Stimulated activated effector memory CD8-positive, alpha-beta T cell treated with anti-CD3 and anti-CD28 coated beads, Interleukin-12 subunit alpha, Interleukin-12 subunit beta, amount 100 ng/mL, for 72 hours (primary cell): Measurements from ENCODE around the gene PJA1.

ENCODE experiments used
- ATAC-seq: fragments of 150-1000 bp; cut with Tn5 transposase; 2 replicates; pipeline ENCODE4 v1.10.0; 2021
- DNase-seq, 2 donors: peaks; one replicate each; pipeline ENCODE4 v3.0.0; 2021 to 2022; ENCODE audit warnings: low spot score in 2 of 2
- H3K27ac Mint-ChIP-seq: one replicate; pipeline ENCODE4 v1.8.0; 2022; ENCODE audit warnings: mild to moderate bottlenecking, mixed read lengths
- H3K36me3 Mint-ChIP-seq: one replicate; pipeline ENCODE4 v1.8.0; 2022; ENCODE audit warnings: mild to moderate bottlenecking, mixed read lengths
- H3K4me1 Mint-ChIP-seq: one replicate; pipeline ENCODE4 v1.8.0; 2022; ENCODE audit warnings: mixed read lengths
- H3K4me3 Mint-ChIP-seq: one replicate; pipeline ENCODE4 v1.8.0; 2022; ENCODE audit warnings: mild to moderate bottlenecking, mixed read lengths
- H3K9me3 Mint-ChIP-seq: one replicate; pipeline ENCODE4 v1.8.0; 2022; ENCODE audit warnings: mixed read lengths

The PJA1 gene, protein sequence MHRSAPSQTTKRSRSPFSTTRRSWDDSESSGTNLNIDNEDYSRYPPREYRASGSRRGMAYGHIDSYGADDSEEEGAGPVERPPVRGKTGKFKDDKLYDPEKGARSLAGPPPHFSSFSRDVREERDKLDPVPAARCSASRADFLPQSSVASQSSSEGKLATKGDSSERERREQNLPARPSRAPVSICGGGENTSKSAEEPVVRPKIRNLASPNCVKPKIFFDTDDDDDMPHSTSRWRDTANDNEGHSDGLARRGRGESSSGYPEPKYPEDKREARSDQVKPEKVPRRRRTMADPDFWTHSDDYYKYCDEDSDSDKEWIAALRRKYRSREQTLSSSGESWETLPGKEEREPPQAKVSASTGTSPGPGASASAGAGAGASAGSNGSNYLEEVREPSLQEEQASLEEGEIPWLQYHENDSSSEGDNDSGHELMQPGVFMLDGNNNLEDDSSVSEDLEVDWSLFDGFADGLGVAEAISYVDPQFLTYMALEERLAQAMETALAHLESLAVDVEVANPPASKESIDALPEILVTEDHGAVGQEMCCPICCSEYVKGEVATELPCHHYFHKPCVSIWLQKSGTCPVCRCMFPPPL

DNA sequence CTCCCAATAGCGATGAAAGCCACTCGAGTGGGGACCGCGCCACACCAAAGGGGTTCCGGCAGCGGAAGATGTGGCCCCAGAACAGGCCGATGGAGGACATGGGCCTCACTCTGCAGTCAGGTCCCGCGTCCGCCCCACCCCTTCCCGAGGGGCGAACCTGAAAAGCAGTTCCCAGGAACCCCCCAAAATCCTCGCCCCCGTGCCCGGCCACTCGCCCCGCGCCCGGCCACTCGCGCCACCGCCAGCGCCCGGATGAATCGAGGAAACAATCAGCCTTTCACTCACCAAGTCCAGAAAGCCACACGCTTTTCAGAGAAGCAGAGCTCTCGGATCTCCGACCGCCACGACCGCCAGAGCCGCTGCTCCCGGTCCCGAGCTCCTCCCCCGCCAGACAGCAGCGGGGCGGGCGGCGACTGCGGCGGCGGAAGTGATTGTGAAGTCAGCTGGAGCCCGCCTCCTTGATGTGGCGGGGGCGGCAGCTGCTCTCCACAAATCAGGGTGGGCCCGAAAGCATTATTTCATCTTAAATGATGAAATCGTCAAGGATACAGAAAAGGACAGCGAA is at the start of gene PJA1:
TSS of gene PJA1 (minus strand) at position 367 of the 565 bp plus-strand sequence. CDS start 2,380 bp downstream, outside the sequence.
- no peaks in the 10 kb centered on the region for H3K9me3 Mint-ChIP-seq
- DNase-seq (peak; percentile 35 to 74), ATAC-seq (peak; percentile 90)
- peak within 1 kb of the TSS; percentile 72 for H3K4me3 Mint-ChIP-seq
- peaks cover 42% of the 10 kb centered on the region for H3K36me3 Mint-ChIP-seq
- H3K4me1 Mint-ChIP-seq, result peaks cover 27% of the 10 kb centered on the region
- H3K27ac Mint-ChIP-seq, result peak within 1 kb of the TSS; percentile 51

DNA sequence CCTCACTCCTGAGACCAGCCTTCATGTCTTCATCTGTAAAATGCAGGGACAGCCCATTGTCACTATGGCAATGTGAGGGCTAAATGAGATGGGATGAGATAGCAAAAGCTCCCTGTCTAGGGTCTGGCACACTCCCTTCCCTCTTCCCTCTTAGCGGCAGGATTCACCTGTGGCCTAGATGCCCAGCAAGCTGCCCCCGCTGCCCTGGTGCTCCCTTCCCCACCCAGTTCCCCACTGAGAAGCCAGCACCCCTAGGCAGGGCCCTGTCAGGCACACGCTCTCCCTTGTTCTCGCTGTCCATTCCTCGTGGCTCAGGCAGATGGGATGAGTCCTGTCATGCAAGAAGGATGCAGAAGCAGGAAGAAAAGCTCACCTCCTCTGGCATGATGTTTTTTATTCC is 49.2 kb upstream of the PJA1 start:
- Mint-ChIP-seq H3K4me3 (no peak overlapping the region), H3K4me1 (no peaks in the 10 kb centered on the region), H3K36me3 (no peaks in the 10 kb centered on the region), H3K27ac (no peak overlapping the region), H3K9me3 (no peaks in the 10 kb centered on the region)
- no peak for ATAC-seq
- no peak for DNase-seq

DNA sequence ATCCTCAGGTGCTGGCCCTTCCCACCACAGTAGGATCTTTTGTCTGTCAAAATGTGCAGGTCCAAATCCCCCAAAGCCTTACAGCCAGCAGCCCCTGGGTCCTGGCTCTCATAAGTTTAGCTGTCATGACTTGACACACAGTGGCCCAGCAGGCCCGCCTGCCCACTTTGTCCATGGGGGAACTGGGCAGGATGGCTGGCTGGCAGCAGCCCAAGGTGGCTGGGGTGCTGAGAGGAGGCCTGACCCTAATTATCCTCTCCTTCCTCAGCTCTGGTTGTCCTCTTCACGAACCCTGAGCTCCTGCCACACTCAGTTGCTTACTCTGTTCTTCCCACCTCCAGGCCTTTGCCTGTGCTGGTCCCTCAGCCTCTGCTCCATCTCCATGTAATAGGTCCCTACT is 46.4 kb upstream of the PJA1 start:
- Mint-ChIP-seq H3K27ac (no peak overlapping the region), H3K4me3 (no peak overlapping the region), H3K4me1 (no peaks in the 10 kb centered on the region), H3K36me3 (no peaks in the 10 kb centered on the region), H3K9me3 (no peaks in the 10 kb centered on the region)
- DNase-seq (no peak), ATAC-seq (no peak)

DNA sequence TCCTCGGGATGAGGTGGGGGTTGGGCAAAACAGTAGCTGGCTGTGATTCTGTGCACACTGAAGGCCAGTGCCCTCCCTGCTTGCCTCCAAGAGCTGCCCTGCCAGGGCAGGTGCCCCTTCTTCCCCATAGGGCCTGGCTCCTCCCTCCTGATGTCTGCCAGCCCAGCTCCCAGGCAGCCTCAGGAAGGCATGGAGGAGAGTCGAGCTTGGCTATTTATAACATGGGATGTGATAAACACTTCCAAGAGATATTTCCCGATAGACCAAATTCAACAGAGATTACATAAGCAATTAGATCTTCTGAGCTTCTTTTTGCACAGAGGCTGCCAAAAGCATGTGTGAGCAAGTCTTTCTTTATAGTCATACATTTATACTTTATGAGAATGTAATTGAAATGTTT is 45.3 kb upstream of the PJA1 start:
- DNase-seq, result no peak
- H3K9me3 Mint-ChIP-seq, result no peaks in the 10 kb centered on the region
- ATAC-seq, result no peak
- H3K36me3 Mint-ChIP-seq, result no peaks in the 10 kb centered on the region
- no peaks in the 10 kb centered on the region for H3K4me1 Mint-ChIP-seq
- no peak overlapping the region for H3K4me3 Mint-ChIP-seq
- H3K27ac Mint-ChIP-seq, result no peak overlapping the region

DNA sequence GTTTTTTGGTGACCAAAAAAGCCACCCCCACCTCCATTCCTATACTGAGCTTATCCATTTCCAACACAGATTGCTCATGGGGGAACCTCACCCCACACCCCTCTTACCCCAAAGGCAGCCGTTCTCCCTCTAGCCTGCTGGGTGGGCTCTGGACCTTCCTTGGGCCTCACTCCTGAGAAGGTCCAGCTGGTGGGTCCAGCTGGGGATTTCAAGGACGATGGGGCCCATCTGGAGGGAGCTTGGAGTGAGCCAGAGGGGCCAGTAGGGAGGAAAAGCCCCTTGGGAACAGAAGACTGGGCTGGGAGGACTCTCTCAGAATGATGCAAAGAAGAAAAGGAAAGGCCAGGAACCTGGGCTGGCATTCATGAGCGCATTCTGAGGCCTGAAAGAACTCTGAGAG is 42.0 kb upstream of the PJA1 start:
- Mint-ChIP-seq H3K36me3 (no peaks in the 10 kb centered on the region), H3K27ac (no peak overlapping the region)

DNA sequence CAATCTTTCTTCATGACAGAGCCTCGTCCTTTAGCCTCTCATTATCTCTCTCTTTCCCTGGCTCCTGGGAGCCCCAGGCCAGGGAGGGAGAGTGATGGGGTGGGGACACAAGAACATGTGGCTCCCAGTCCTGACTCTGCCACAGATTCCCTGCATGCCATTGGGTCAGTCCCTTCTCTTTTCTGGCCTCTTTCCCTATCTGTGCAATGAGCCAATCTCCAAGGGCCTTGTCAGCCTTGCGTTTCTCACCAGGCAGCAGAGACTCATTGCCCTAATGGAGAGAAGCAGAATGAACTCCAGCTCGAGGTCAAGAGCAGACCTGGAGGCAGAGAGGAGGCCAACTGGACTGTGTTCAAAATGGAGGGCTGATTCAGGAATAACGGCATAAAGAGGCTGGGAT is 38.4 kb upstream of the PJA1 start:
- Mint-ChIP-seq H3K9me3 (no peaks in the 10 kb centered on the region), H3K36me3 (no peaks in the 10 kb centered on the region), H3K27ac (no peak overlapping the region), H3K4me3 (no peak overlapping the region), H3K4me1 (no peaks in the 10 kb centered on the region)
- DNase-seq (no peak), ATAC-seq (no peak)

More for the DNA sequence above, 42.0 kb upstream of the PJA1 start:
- Mint-ChIP-seq H3K4me1 (no peaks in the 10 kb centered on the region), H3K4me3 (no peak overlapping the region), H3K9me3 (no peaks in the 10 kb centered on the region)
- DNase-seq (no peak), ATAC-seq (no peak)

DNA sequence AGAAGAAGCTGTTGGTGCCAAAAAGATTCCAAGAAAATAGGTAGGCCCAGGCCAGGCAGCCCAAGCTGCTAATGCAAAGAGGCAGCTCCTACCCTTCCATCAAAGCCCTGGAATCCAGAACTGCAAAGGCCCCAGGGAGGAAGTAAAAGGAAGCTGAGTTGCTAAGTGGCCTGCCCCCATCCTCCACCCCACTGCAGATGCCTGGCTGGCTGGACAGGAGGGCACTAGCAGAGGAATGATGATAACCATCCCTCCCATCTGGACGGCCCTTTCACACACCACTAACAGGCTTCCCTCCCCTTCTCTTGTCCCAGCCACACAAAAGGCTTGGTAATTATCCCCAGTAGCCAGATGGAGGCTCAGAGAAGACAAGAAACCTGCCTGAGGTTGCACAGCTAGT is 32.4 kb upstream of the PJA1 start:
- Mint-ChIP-seq H3K36me3 (no peaks in the 10 kb centered on the region), H3K4me3 (no peak overlapping the region), H3K4me1 (no peaks in the 10 kb centered on the region), H3K9me3 (no peaks in the 10 kb centered on the region), H3K27ac (no peak overlapping the region)
- no peak for DNase-seq
- ATAC-seq, result no peak

DNA sequence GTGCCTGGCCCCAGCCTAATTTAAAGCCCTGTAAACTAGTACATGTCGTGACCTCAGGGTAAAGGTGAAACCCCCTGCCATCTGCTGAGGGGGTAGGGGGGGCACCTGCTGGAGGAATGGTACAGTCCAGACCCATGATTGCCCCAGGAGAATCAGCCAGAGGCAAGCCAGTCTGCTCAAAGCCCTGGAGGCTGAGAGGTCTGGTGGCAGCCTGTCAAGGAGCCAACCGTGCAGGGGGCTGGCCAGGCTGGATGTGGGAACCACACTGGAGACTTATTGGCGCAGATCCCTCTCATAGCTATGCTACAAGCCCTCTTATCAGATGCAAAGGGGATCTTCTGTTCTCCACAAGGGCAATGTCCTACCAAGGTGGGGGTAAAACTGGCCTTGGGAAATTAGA is 31.4 kb upstream of the PJA1 start:
- Mint-ChIP-seq H3K9me3 (no peaks in the 10 kb centered on the region), H3K4me1 (no peaks in the 10 kb centered on the region), H3K27ac (no peak overlapping the region), H3K36me3 (no peaks in the 10 kb centered on the region), H3K4me3 (no peak overlapping the region)
- DNase-seq (no peak), ATAC-seq (no peak)

DNA sequence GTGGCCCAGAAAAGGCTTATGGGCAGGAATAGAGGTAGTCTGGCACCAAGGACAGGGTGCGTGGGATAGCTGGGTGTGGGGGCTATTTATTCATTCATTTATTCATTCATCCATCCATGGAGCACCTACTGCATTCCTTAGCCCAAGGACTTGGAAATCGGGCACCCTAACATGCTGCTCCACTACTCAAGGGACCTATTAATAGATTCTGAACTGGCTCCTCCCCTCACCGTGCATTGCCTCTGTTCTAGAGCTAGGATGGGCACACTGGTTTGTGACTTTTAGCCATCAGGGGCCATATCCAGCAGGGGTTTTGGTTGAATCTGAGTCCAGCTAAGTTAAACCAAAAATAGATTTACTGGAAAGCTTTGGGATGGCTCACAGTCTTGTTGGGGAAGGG is 30.6 kb upstream of the PJA1 start:
- no peaks in the 10 kb centered on the region for H3K4me1 Mint-ChIP-seq
- ATAC-seq, result no peak
- H3K9me3 Mint-ChIP-seq, result no peaks in the 10 kb centered on the region
- H3K4me3 Mint-ChIP-seq, result no peak overlapping the region
- H3K36me3 Mint-ChIP-seq, result no peaks in the 10 kb centered on the region
- DNase-seq, result no peak
- no peak overlapping the region for H3K27ac Mint-ChIP-seq

DNA sequence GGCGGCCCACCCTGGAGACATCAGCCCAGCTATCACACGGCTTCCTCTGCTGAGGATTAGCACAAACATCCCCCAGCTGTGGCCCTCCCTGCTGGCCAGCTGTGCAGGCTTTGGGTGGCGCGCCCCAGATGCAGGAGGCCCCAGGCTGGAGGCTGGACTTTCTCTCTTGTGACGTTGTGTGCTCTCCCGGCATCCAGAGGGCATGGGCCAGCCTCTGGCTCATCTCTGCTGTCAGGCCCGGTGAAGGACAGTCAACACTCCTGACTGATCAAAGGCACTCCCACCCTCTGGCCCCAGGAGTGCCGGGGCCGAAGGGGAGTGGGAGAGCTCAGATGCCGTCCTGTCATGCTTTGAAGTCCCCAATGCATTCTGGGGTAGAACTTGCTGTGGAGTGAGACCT is 29.9 kb upstream of the PJA1 start:
- H3K9me3 Mint-ChIP-seq, result no peaks in the 10 kb centered on the region
- no peak overlapping the region for H3K4me3 Mint-ChIP-seq
- no peaks in the 10 kb centered on the region for H3K36me3 Mint-ChIP-seq
- ATAC-seq (no peak), DNase-seq (no peak)
- H3K4me1 Mint-ChIP-seq, result no peaks in the 10 kb centered on the region
- H3K27ac Mint-ChIP-seq, result no peak overlapping the region

DNA sequence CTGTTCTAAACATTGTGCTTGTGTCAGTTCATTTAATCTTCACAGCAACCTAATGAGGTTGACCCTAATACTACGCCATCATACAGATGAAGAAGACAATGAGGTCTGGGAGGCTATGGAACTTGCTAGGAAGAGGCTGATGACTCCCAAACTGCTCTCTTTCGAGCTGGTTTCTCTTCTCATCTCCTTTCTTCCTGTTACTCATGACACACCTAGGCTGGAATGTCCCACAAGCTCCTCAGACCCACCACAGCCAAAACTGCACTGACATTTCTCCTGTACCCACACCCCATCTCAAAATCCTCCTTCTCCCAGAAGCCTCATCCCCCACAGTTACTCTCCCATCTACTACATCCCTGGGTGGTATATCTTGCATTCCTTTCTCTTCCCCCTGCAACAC is 27.4 kb upstream of the PJA1 start:
- DNase-seq (no peak), ATAC-seq (no peak)
- Mint-ChIP-seq H3K36me3 (no peaks in the 10 kb centered on the region), H3K9me3 (no peaks in the 10 kb centered on the region), H3K27ac (no peak overlapping the region), H3K4me1 (no peaks in the 10 kb centered on the region), H3K4me3 (no peak overlapping the region)

DNA sequence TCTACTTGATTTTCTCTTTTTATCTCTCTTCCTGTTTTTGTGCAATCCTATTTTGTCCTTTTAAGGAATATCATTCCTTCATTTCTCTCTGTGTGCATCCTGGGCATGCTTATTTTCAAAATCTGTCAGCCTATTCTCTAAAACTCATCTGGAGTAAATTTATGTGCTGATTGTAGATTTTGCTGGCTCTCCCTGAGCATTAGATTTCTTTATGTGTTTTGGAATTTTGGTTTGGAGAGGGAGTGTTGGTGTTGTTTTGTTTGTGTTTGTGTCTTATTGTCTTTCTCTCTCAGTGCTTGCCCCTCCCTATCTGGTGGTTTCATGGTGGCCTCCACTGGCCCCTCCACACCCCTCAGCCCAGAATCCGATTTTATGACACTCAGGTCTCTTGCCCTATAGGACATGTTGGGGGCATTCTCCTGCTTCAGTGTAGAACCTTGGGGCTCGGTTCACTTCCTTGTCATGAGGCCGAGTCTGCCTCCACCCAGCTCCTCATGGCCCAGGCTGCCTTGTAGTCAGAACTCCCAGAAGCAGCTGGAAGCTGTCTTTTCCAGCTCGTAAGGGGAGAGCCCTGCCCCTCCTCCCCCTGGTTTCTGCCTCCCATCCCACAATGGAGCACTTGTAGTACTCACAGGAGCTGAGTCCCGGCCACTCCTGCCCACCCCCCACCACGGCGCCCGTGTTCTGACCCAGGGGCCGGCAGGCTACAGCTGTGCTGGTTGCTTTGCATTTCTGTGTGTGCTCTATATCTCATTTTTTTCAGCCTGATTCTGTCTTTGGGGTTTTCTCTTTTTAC is 24.5 kb upstream of the PJA1 start:
- Mint-ChIP-seq H3K27ac (no peak overlapping the region), H3K4me3 (no peak overlapping the region), H3K36me3 (no peaks in the 10 kb centered on the region), H3K9me3 (no peaks in the 10 kb centered on the region), H3K4me1 (no peaks in the 10 kb centered on the region)
- ATAC-seq, result no peak
- DNase-seq, result no peak

DNA sequence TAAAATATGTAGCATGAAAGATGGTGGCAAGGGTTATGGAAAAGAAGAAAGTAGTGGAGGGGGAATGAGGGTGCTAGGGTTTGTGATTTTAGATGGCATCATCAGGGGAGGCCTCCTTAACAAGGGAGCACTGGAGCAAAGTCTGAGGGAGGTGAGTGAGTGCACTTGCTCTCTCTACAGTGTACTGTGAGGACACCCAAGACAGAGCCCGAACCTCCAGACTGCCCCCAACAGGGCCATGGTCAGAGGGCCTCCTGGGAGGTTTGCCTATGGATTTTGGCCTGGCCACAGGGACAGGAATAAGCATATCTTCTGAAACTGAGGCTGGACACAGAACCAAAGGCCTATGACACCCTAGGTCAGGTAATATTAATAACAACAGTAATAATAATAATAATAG is 21.4 kb upstream of the PJA1 start:
- Mint-ChIP-seq H3K4me3 (no peak overlapping the region), H3K27ac (no peak overlapping the region), H3K9me3 (no peaks in the 10 kb centered on the region), H3K4me1 (no peaks in the 10 kb centered on the region), H3K36me3 (no peaks in the 10 kb centered on the region)
- DNase-seq (no peak), ATAC-seq (no peak)

DNA sequence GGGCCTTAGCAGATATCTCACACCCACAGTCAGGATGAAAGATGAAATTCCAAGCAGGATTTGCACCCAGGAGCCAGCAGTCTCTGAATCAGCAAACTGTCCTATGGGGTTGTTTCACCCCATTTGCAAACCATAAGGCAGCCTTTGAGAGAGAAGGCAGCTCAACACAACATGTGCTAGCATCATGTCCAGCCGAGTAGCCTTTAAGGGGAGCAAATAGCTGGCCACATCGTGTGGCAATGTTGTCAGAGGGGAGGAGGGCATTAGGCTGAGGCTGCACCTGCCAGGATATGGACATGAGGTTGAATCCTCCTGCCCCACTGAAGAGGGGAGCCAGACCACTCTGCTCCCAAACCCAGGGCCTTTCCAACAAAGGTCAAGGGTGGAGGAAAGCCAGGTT is 20.6 kb upstream of the PJA1 start:
- ATAC-seq, result no peak

DNA sequence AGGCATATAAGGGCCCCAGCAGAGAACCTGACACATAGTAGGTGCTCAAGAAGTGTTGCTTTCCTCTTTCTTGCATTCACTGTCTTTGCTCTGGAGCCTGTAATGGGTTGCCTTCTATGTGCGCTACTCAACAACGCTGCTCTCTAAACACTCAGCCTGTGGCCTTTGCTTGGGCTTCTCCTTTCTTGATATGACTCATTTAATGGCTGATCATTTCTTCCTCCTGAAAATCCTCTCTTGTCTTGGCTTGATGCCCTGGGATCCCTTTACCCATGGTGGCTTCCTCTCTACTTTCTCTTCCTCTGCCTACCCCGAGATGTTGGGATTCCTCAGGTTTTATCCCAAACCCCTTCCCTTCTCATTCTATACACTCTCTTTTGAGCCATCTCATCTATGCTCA is 19.9 kb upstream of the PJA1 start:
- H3K9me3 Mint-ChIP-seq, result no peaks in the 10 kb centered on the region
- no peak for DNase-seq
- H3K36me3 Mint-ChIP-seq, result no peaks in the 10 kb centered on the region
- H3K27ac Mint-ChIP-seq, result no peak overlapping the region
- ATAC-seq, result no peak
- no peaks in the 10 kb centered on the region for H3K4me1 Mint-ChIP-seq
- no peak overlapping the region for H3K4me3 Mint-ChIP-seq

More for the DNA sequence above, 20.6 kb upstream of the PJA1 start:
- Mint-ChIP-seq H3K9me3 (no peaks in the 10 kb centered on the region), H3K4me3 (no peak overlapping the region), H3K4me1 (no peaks in the 10 kb centered on the region), H3K27ac (no peak overlapping the region), H3K36me3 (no peaks in the 10 kb centered on the region)
- DNase-seq, result no peak
